HepG2 (cell line): ENCODE data around the gene TUBGCP6. TPM values are rescaled to one million over a fixed set of nuclear protein-coding genes. Genes with fewer than 3 reads are reported as not detected.

ENCODE experiments used
- ATAC-seq: fragments of 200-7000 bp; cut with Tn5 transposase; 3 replicates; pipeline ENCODE4 v1.9.1; 2020; ENCODE audit warnings: mild to moderate bottlenecking, moderate library complexity
- BruUV-seq: library from RNA; stranded (reverse); fragments of 400-500 nt; replicated peaks from 2 replicates; lab custom pipeline; 2021; lab: Mats Ljungman, UMichigan
- CTCF ChIA-PET: fragments of 300-600 bp; formaldehyde crosslinking; extraction: SDS; loops from one replicate; lab custom pipeline; 2021; ENCODE audit warnings: low total read pairs, inconsistent platforms, low intra/inter-chr PET ratio; lab: Yijun Ruan, JAX
- POLR2A ChIA-PET: fragments of 350-600 bp; sonication (Branson Sonifier 250); formaldehyde crosslinking; loops from one replicate; lab custom pipeline; 2020; ENCODE audit warnings: antibody characterized with exemption, inconsistent platforms; lab: Yijun Ruan, JAX
- DNase-seq: peaks from one replicate; pipeline ENCODE4 v3.0.0-alpha.2; 2015; ENCODE audit warnings: low spot score
- FAIRE-seq: peaks from 3 replicates; lab custom pipeline; 2011; peaks lifted over from hg19 to GRCh38; lab: Jason Lieb, UNC
- H2AFZ ChIP-seq: one replicate; pipeline ENCODE4 v1.6.1; 2011; ENCODE audit warnings: low read length, inconsistent platforms
- H3K27ac ChIP-seq: fragments of 300-600 bp; 3 replicates; pipeline ENCODE4 v1.8.0; 2011; ENCODE audit warnings: mixed run types, mild to moderate bottlenecking, mixed read lengths, low read length, inconsistent platforms; ENCODE audit not compliant: insufficient read depth; ENCODE audit errors: extremely low read length
- H3K27me3 ChIP-seq, 2 experiments: fragments of 200-600 bp in 1 of 2; 2 replicates in 1 of 2; 3 replicates in 1 of 2; pipeline versions ENCODE4 v1.6.0 to v1.8.0; 2011; ENCODE audit warnings: low read length in 2 of 2, mild to moderate bottlenecking in 2 of 2, moderate library complexity in 2 of 2, inconsistent platforms in 1 of 2; ENCODE audit not compliant: insufficient read depth in 2 of 2, control insufficient read depth in 1 of 2
- H3K36me3 ChIP-seq, 2 experiments: fragments of 200-600 bp in 1 of 2; replicated peaks in 1 of 2; 2 replicates in 1 of 2; 3 replicates in 1 of 2; pipeline versions ENCODE4 v1.5.1 to v1.8.0; 2011; ENCODE audit warnings: low read length in 2 of 2, inconsistent platforms in 1 of 2; ENCODE audit not compliant: insufficient read depth in 2 of 2, control insufficient read depth in 1 of 2
- H3K4me1 ChIP-seq: 2 replicates; pipeline ENCODE4 v1.5.1; 2012; ENCODE audit warnings: low read length, inconsistent platforms; ENCODE audit not compliant: insufficient read depth
- H3K4me2 ChIP-seq: 2 replicates; pipeline ENCODE4 v1.6.0; 2011; ENCODE audit warnings: low read depth, low read length, inconsistent platforms
- H3K4me3 ChIP-seq, 3 experiments: fragments of 200-600 bp in 1 of 3; sonication (generic), shearing (Covaris generic) in 1 of 3; replicated peaks in 1 of 3; 2 replicates each; pipeline ENCODE4 v1.5.1; 2011 to 2016; ENCODE audit warnings: low read length in 3 of 3, inconsistent platforms in 2 of 3, low read depth in 2 of 3, mild to moderate bottlenecking in 2 of 3, control low read depth in 1 of 3, mixed read lengths in 1 of 3; ENCODE audit not compliant: insufficient read depth in 1 of 3
- H3K79me2 ChIP-seq: one replicate; pipeline ENCODE4 v1.6.1; 2011; ENCODE audit warnings: low read length, inconsistent platforms; ENCODE audit not compliant: insufficient read depth
- H3K9ac ChIP-seq: 2 replicates; pipeline ENCODE4 v1.6.0; 2011; ENCODE audit warnings: mild to moderate bottlenecking, low read depth, low read length, inconsistent platforms; ENCODE audit not compliant: insufficient read depth
- H3K9me3 ChIP-seq: 2 replicates; pipeline ENCODE4 v1.5.1; 2012; ENCODE audit warnings: mild to moderate bottlenecking, low read length
- H4K20me1 ChIP-seq: 2 replicates; pipeline ENCODE4 v1.6.0; 2011; ENCODE audit warnings: inconsistent platforms, mild to moderate bottlenecking, low read length, moderate library complexity; ENCODE audit not compliant: insufficient read depth
- DPF2 ChIP-seq: sonication (generic); formaldehyde crosslinking; IDR thresholded peaks from 2 replicates; pipeline ENCODE4 v1.4.0; 2020; ENCODE audit warnings: mild to moderate bottlenecking, low read depth, missing genetic modification reagents, borderline replicate concordance
- GABPB1 ChIP-seq: IDR thresholded peaks from 2 replicates; pipeline ENCODE4 v1.6.1; 2016; ENCODE audit warnings: mild to moderate bottlenecking, missing genetic modification reagents, moderate library complexity, missing compliant biosample characterization
- GLMP ChIP-seq: sonication (generic); formaldehyde crosslinking; IDR thresholded peaks from 2 replicates; pipeline ENCODE4 v1.9.0; 2021; ENCODE audit warnings: missing genetic modification reagents, mild to moderate bottlenecking, borderline replicate concordance
- HIVEP1 ChIP-seq: sonication (generic); formaldehyde crosslinking; IDR thresholded peaks from 2 replicates; pipeline ENCODE4 v1.4.0; 2020; ENCODE audit warnings: mild to moderate bottlenecking, missing genetic modification reagents
- HOMEZ ChIP-seq: IDR thresholded peaks from 2 replicates; pipeline ENCODE4 v1.6.1; 2016; ENCODE audit warnings: low read depth
- RAD51 ChIP-seq: fragments of 450-650 bp; IDR thresholded peaks from 2 replicates; pipeline ENCODE4 v1.6.1; 2016; ENCODE audit warnings: borderline replicate concordance
- RBAK ChIP-seq: sonication (generic); formaldehyde crosslinking; IDR thresholded peaks from 2 replicates; pipeline ENCODE4 v1.5.1; 2020; ENCODE audit warnings: mild to moderate bottlenecking, missing genetic modification reagents
- SNAPC5 ChIP-seq: sonication (generic); formaldehyde crosslinking; IDR thresholded peaks from 2 replicates; pipeline ENCODE4 v1.8.1; 2023; ENCODE audit warnings: mild to moderate bottlenecking, missing genetic modification reagents, borderline replicate concordance
- SNRNP70 ChIP-seq: fragments of 200-400 bp; formaldehyde crosslinking; IDR thresholded peaks from 2 replicates; pipeline ENCODE4 v1.6.1; 2017; ENCODE audit warnings: mild to moderate bottlenecking, low read depth, low read length, moderate library complexity
- SRF ChIP-seq: IDR thresholded peaks from 2 replicates; pipeline ENCODE4 v1.6.1; 2011; ENCODE audit warnings: mild to moderate bottlenecking, low read depth, low read length, moderate library complexity
- SRSF9 ChIP-seq: fragments of 200-400 bp; formaldehyde crosslinking; IDR thresholded peaks from 2 replicates; pipeline ENCODE4 v1.6.1; 2018; ENCODE audit warnings: borderline replicate concordance, mild to moderate bottlenecking, low read depth, low read length; ENCODE audit not compliant: insufficient read depth, poor library complexity, severe bottlenecking
- TCF7 ChIP-seq: sonication (generic); IDR thresholded peaks from 2 replicates; pipeline ENCODE4 v1.6.1; 2016; ENCODE audit warnings: antibody characterized with exemption, low read depth
- THYN1 ChIP-seq: sonication (generic); formaldehyde crosslinking; IDR thresholded peaks from 2 replicates; pipeline ENCODE4 v1.8.1; 2023; ENCODE audit warnings: low read depth, mild to moderate bottlenecking, moderate library complexity, missing genetic modification reagents, borderline replicate concordance
- ZNF282 ChIP-seq: fragments of 450-650 bp; IDR thresholded peaks from 2 replicates; pipeline ENCODE4 v1.6.1; 2018; ENCODE audit not compliant: partially characterized antibody
- ZNF30 ChIP-seq: sonication (generic); formaldehyde crosslinking; IDR thresholded peaks from 2 replicates; pipeline ENCODE4 v1.5.0; 2020; ENCODE audit warnings: mild to moderate bottlenecking, missing genetic modification reagents
- ZNF430 ChIP-seq: sonication (generic); formaldehyde crosslinking; IDR thresholded peaks from 2 replicates; pipeline ENCODE4 v1.9.0; 2021; ENCODE audit warnings: mild to moderate bottlenecking, missing genetic modification reagents
- ZNF513 ChIP-seq: sonication (generic); formaldehyde crosslinking; conservative IDR thresholded peaks from 2 replicates; pipeline ENCODE4 v1.5.0; 2020; ENCODE audit warnings: missing genetic modification reagents
- ZSCAN21 ChIP-seq: sonication (generic); formaldehyde crosslinking; IDR thresholded peaks from 2 replicates; pipeline ENCODE4 v1.8.0; 2022; ENCODE audit warnings: mild to moderate bottlenecking, missing genetic modification reagents, moderate library complexity, borderline replicate concordance
- WGBS: methylation state at CpG from one replicate; pipeline ENCODE4 v1.1.6; 2017; ENCODE audit warnings: low lambda C conversion rate; 5-methylcytosine and 5-hydroxymethylcytosine counted together
- in situ Hi-C: cut with HindIII; loops from 2 replicates; pipeline ENCODE4 v1.10.0; 2017; ENCODE audit warnings: low pct_unique_long_range_greater_than_20kb; ENCODE audit not compliant: extremely low pct_ligation_motif_present
- intact Hi-C: fragments of 100-400 bp; cut with micrococcal nuclease; formaldehyde crosslinking; loops from one replicate; pipeline ENCODE4 v1.10.0; 2022; ENCODE audit not compliant: unreplicated experiment
- polyA plus RNA-seq, 8 experiments: library from polyadenylated mRNA; depleted of rRNA in 3 of 8; stranded (reverse) in 7 of 8; unstranded in 1 of 8; fragments of >200 nt; fragmentation: Illumina TruSeq in 4 of 8; extraction: Trizol in 4 of 8; gene quantifications; 2 replicates each; pipeline versions ENCODE4 v1.2.1 to v1.2.3, GENCODE V29; 2011 to 2016; ENCODE audit warnings: low read depth in 4 of 8, missing spikeins in 1 of 8, mixed read lengths in 1 of 8; ENCODE audit not compliant: insufficient read depth in 1 of 8
- total RNA-seq, 5 experiments: library from RNA; depleted of rRNA; stranded (reverse); fragments of >200 nt; fragmentation: Illumina TruSeq; extraction: Trizol; gene quantifications; 2 replicates each; pipeline ENCODE4 v1.2.3, GENCODE V29; 2016; ENCODE audit warnings: low read depth in 1 of 5

TUBGCP6 gene
- total and polyA plus RNA-seq, 2 of the 13 experiments (the other 11 are each of a cell fraction or from before 2014, with no cell fraction given): 14.6 to 15.7 TPM

GRCh38 chr22:50201191-50202129 lies 43.4 kb downstream of the TUBGCP6 start:
- in situ Hi-C loops (no loop called here), intact Hi-C loops (no loop called here)
- H3K9me3 ChIP-seq: no peaks in the 10 kb centered on the region
- H2AFZ ChIP-seq: no peak overlapping the region
- peak overlapping the region; percentile 99 for H3K4me2 ChIP-seq
- peak overlapping the region; percentile 73 for H3K27ac ChIP-seq
- DNase-seq (peak; percentile 23), FAIRE-seq (no peak), ATAC-seq (peak; percentile 47)
- H3K79me2 ChIP-seq: peaks cover 14% of the 10 kb centered on the region
- peaks cover 44% of the 10 kb centered on the region for H3K4me1 ChIP-seq
- peak overlapping the region; percentile 70 to 91 (median 88) for H3K4me3 ChIP-seq
- peaks cover 7 to 9% of the 10 kb centered on the region in 2 experiments; a peak in 4 of 5 replicates for H3K36me3 ChIP-seq
- BruUV-seq: no TSS peak
- no peaks in the 10 kb centered on the region for H3K27me3 ChIP-seq
- peaks cover 11% of the 10 kb centered on the region for H4K20me1 ChIP-seq
- WGBS: 1% methylated on average over 25 of the region's 115 CpGs
- ChIA-PET POLR2A (no interaction called here), CTCF (no interaction called here)
- H3K9ac ChIP-seq: peak overlapping the region; percentile 74
- TF ChIP-seq SRF (no peak), ZNF282 (no peak), DPF2 (CRISPR knock-in tag) (no peak), ZNF513 (no peak), RBAK (CRISPR knock-in tag) (no peak), ZSCAN21 (CRISPR knock-in tag) (0 out of 2 replicates have a peak, but pooled peaks have one; percentile 19), GLMP (no peak), SNAPC5 (CRISPR knock-in tag) (no peak), RAD51 (no peak), SNRNP70 (no peak), SRSF9 (no peak), THYN1 (no peak), ZNF430 (no peak), TCF7 (no peak), GABPB1 (no peak), ZNF30 (CRISPR knock-in tag) (no peak), HOMEZ (CRISPR knock-in tag) (no peak), HIVEP1 (no peak)
